Measurements from ENCODE around the gene GALNT14. TPM values are rescaled to one million over a fixed set of nuclear protein-coding genes. Genes with fewer than 3 reads are reported as not detected.

The GALNT14 gene
- total and polyA plus RNA-seq, 8 donors = 1.5 to 8.3 (median 5.3) TPM

DNA sequence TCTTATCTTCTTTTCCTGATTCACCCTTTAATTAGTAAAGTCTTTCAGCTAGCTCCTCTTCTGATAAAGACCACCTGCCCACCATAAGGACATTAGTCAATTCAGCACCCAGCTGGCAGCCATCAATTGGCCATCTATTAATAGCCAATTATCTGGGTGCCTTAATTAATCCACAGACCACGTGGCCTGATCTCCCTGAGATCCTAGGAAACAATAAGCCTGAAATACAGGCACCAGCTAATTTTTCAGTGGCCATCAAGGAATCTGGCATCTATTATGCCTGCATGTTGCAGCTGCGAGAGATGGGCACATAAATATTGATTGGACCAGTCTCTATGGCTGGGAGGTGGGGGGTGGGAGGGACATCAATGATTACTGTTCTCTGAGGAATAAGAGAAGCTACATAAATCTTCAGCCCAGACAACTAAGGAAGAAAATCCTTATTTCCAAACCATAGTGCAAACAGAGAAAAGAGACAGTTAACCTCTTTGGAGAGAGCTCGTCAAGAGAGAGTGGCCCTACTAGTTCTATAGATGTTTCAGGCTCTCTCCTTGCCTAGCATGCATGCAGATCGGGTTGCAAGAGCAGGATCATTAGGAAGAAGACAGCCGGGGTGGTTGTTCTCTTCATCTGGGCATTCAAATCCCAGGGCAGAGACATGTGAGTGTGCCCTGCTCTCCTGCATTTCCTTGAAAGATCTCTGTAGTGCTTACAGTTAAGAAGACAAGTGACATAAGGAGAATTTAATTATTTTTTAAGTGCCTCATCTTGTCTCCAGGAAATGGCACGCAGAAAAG lies 8.7 kb downstream of the GALNT14 start:
- no peak overlapping the region for H3K4me3 ChIP-seq
- no peaks in the 10 kb centered on the region for H3K36me3 ChIP-seq
- H3K27me3 ChIP-seq = peaks cover 0 to 8% of the 10 kb centered on the region in 2 donors
- intact Hi-C loops (cut with DNase I) = no loop called here
- ATAC-seq = no peak
- TF ChIP-seq, protein P1, sequence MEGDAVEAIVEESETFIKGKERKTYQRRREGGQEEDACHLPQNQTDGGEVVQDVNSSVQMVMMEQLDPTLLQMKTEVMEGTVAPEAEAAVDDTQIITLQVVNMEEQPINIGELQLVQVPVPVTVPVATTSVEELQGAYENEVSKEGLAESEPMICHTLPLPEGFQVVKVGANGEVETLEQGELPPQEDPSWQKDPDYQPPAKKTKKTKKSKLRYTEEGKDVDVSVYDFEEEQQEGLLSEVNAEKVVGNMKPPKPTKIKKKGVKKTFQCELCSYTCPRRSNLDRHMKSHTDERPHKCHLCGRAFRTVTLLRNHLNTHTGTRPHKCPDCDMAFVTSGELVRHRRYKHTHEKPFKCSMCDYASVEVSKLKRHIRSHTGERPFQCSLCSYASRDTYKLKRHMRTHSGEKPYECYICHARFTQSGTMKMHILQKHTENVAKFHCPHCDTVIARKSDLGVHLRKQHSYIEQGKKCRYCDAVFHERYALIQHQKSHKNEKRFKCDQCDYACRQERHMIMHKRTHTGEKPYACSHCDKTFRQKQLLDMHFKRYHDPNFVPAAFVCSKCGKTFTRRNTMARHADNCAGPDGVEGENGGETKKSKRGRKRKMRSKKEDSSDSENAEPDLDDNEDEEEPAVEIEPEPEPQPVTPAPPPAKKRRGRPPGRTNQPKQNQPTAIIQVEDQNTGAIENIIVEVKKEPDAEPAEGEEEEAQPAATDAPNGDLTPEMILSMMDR (IDR thresholded peaks at IDR 0.05) = no peak
- no peaks in the 10 kb centered on the region for H3K4me1 ChIP-seq
- H3K27ac ChIP-seq = no peak overlapping the region
- H3K9me3 ChIP-seq = no peaks in the 10 kb centered on the region
- no peak for DNase-seq

DNA sequence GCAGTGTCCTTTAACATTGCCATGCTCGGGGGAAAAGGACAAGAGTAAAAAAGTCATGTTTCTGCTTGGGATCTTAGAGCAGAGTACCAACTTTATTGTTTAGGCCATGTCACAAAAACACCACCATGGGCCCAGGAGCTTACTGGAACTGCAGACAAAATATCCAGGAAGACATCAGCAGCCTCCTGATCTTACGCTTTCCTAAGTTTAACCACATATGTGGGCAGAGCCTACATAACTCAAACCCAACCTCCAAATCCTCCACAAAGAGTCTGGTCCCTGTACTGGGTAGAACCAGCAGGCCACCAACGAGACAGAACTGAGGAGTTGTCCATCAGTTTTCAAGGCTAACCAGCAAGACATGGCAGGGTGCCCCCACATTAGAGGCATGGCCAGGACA lies 10.3 kb downstream of the GALNT14 start:
- DNase-seq (no peak), ATAC-seq (no peak)
- Histone ChIP-seq H3K27ac (no peak overlapping the region), H3K27me3 (no peaks in the 10 kb centered on the region), H3K4me3 (no peak overlapping the region), H3K4me1 (no peaks in the 10 kb centered on the region), H3K9me3 (no peaks in the 10 kb centered on the region), H3K36me3 (no peaks in the 10 kb centered on the region)
- TF ChIP-seq, protein P1 (IDR thresholded peaks at IDR 0.05) = no peak
- intact Hi-C loops (cut with DNase I) = no loop called here

DNA sequence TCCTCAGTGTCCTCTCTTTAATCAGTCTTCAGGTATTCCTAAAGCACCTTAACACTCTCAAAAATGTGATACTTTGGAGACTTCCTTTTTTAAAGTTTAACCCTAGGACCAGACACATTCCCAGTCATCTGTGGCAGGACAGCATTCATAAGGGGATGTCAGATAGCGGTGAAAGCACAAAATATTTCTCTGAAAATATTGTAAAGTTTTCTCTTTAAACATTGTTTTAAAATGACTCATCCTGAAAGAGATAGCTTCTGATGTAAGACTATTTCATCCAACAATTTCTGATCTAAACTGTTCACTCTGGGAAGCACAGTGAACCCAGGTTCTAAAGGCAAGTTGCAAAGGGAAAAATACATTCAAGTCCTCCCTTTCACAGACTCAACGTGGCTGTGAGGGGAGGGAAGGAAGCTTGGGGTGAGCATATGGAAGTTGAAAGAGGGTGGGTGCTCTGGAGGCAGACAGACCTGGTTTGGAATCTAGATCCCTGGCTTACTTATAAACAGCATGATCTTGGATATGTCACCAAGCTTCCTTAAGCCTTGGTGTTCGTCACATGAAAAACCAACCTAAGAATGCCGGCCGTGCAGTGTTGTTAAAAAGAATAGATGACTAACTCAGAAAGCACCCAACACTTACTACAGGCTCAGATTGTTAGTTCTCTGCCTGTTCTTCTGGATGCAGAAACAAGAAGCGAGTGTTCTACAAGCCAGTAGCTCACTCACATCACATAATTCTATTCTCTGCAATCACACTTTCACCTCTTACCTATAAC lies 12.1 kb downstream of the GALNT14 start:
- Histone ChIP-seq H3K4me3 (no peak overlapping the region), H3K27ac (no peak overlapping the region), H3K9me3 (no peaks in the 10 kb centered on the region), H3K27me3 (no peaks in the 10 kb centered on the region), H3K36me3 (no peaks in the 10 kb centered on the region), H3K4me1 (no peaks in the 10 kb centered on the region)
- no peak for DNase-seq
- TF ChIP-seq, protein P1 (IDR thresholded peaks at IDR 0.05) = no peak
- no peak for ATAC-seq
- intact Hi-C loops (cut with DNase I) = no loop called here

DNA sequence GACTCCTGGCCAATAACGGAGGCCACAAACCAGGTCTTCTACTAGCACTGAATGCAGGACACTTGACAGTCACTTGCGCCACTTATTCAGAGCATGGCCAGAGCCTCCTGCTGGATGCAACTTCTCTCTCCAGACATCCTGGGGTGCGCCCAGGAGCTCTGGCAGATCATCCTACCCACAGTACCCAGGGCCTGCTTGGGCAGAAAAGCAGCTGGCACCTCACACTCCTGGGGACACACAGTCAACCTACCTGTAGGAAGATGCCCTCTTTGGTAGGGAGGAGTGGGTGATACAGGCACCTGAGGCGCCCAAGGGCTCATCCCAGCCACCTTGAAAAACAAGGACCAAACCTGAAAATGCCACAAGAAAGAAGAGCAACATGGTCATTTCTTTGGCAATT lies 13.3 kb downstream of the GALNT14 start:
- Histone ChIP-seq H3K4me1 (no peaks in the 10 kb centered on the region), H3K36me3 (no peaks in the 10 kb centered on the region), H3K4me3 (no peak overlapping the region), H3K27me3 (no peaks in the 10 kb centered on the region), H3K9me3 (no peaks in the 10 kb centered on the region), H3K27ac (no peak overlapping the region)
- no peak for ATAC-seq
- no peak for DNase-seq
- intact Hi-C loops (cut with DNase I) = no loop called here
- TF ChIP-seq, protein P1 (IDR thresholded peaks at IDR 0.05) = no peak

DNA sequence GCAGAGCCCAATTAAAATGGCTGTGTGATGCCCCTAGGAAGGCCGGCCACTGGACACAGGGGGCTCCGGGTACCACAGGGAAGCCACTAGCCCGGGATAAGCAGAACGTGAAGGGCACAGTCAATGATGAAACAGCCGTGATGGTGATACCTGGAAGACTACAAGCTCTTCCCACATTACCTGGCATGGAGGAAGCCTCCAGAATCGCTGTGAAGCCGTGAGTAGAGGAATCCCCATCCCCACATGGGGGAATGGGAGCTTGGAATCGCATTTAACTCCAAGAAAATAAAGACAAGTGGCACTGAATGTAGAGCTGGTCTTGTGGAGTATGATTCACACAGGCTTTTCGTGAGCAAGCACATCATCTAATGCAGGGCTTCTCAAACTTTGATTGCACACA lies 16.1 kb downstream of the GALNT14 start:
- DNase-seq = no peak
- TF ChIP-seq, protein P1 (IDR thresholded peaks at IDR 0.05) = no peak
- H3K4me3 ChIP-seq = no peak overlapping the region
- no peaks in the 10 kb centered on the region for H3K27me3 ChIP-seq
- no peaks in the 10 kb centered on the region for H3K4me1 ChIP-seq
- no peak overlapping the region for H3K27ac ChIP-seq
- intact Hi-C loops (cut with DNase I) = no loop called here
- no peaks in the 10 kb centered on the region for H3K9me3 ChIP-seq
- ATAC-seq = no peak
- H3K36me3 ChIP-seq = no peaks in the 10 kb centered on the region
